ENCODE results near the gene PRR20D. TPM values are rescaled to one million over a fixed set of nuclear protein-coding genes. Genes with fewer than 3 reads are reported as not detected.

The PRR20D gene
- total and polyA plus RNA-seq, 9 of the 15 experiments (the other 6 are each of a cell fraction or from before 2014, with no cell fraction given) = not detected

DNA sequence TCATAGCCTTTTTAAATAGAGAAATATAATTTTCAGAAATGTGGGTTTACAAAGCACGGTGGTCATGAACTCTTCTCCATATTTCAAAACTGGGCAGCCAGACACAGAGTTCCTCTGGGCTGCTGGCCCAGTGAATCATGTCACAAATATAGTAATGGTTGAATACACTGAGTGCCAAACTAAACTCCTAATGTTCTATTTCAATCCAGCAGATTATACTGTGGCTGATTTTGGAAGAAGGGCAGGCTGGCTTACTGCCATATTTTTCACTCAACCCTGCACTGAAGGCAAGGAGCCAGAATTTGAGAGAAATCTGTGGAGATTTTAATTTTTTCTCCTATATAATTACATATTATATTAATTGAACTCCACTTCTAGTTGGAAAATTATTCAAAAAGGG, 36.8 kb upstream of the PRR20D start:
- ChIA-PET POLR2A (no interaction called here), CTCF (ENCODE audit: low intra/inter-chr PET ratio) (no interaction called here)
- H3K4me2 ChIP-seq (ENCODE audit: insufficient read depth, low read length) = no peak overlapping the region
- no peak overlapping the region for H3K9ac ChIP-seq (ENCODE audit: insufficient read depth in 1 of 2, low read depth in 2 of 2, low read length in 2 of 2)
- no peak for DNase-seq (ENCODE audit: extremely low read depth in 1 of 4, low spot score in 3 of 4)
- in situ Hi-C loops (cut with MboI) (no loop called here), intact Hi-C loops (cut with micrococcal nuclease) (no loop called here)
- H3K4me3 ChIP-seq = no peak overlapping the region
- no TSS peak for BruUV-seq (replicated peaks)
- TF ChIP-seq ZNF766 (CRISPR knock-in tag; conservative IDR thresholded peaks at IDR 0.05) (no peak), SMC3 (conservative IDR thresholded peaks at IDR 0.05; ENCODE audit: insufficient read depth, low read depth, low read length) (no peak), CCNT2 (IDR thresholded peaks at IDR 0.05; ENCODE audit: borderline replicate concordance, extremely low read depth, insufficient read length, low read depth, low read length) (no peak), SREBF1 (IDR thresholded peaks at IDR 0.05; ENCODE audit: borderline replicate concordance, low read depth, low read length) (no peak), PTTG1 (tag; IDR thresholded peaks at IDR 0.05; ENCODE audit: low read depth) (no peak), TEAD1 (CRISPR knock-in tag; IDR thresholded peaks at IDR 0.05) (no peak), PTRF (tag; IDR thresholded peaks at IDR 0.05) (no peak), ZNF699 (CRISPR knock-in tag; IDR thresholded peaks at IDR 0.05; ENCODE audit: insufficient replicate concordance) (no peak)
- TF ChIP-seq, protein P1, sequence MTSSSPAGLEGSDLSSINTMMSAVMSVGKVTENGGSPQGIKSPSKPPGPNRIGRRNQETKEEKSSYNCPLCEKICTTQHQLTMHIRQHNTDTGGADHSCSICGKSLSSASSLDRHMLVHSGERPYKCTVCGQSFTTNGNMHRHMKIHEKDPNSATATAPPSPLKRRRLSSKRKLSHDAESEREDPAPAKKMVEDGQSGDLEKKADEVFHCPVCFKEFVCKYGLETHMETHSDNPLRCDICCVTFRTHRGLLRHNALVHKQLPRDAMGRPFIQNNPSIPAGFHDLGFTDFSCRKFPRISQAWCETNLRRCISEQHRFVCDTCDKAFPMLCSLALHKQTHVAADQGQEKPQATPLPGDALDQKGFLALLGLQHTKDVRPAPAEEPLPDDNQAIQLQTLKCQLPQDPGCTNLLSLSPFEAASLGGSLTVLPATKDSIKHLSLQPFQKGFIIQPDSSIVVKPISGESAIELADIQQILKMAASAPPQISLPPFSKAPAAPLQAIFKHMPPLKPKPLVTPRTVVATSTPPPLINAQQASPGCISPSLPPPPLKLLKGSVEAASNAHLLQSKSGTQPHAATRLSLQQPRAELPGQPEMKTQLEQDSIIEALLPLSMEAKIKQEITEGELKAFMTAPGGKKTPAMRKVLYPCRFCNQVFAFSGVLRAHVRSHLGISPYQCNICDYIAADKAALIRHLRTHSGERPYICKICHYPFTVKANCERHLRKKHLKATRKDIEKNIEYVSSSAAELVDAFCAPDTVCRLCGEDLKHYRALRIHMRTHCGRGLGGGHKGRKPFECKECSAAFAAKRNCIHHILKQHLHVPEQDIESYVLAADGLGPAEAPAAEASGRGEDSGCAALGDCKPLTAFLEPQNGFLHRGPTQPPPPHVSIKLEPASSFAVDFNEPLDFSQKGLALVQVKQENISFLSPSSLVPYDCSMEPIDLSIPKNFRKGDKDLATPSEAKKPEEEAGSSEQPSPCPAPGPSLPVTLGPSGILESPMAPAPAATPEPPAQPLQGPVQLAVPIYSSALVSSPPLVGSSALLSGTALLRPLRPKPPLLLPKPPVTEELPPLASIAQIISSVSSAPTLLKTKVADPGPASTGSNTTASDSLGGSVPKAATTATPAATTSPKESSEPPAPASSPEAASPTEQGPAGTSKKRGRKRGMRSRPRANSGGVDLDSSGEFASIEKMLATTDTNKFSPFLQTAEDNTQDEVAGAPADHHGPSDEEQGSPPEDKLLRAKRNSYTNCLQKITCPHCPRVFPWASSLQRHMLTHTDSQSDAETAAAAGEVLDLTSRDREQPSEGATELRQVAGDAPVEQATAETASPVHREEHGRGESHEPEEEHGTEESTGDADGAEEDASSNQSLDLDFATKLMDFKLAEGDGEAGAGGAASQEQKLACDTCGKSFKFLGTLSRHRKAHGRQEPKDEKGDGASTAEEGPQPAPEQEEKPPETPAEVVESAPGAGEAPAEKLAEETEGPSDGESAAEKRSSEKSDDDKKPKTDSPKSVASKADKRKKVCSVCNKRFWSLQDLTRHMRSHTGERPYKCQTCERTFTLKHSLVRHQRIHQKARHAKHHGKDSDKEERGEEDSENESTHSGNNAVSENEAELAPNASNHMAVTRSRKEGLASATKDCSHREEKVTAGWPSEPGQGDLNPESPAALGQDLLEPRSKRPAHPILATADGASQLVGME (CRISPR knock-in tag; IDR thresholded peaks at IDR 0.05) = no peak
- TF ChIP-seq, protein P2, sequence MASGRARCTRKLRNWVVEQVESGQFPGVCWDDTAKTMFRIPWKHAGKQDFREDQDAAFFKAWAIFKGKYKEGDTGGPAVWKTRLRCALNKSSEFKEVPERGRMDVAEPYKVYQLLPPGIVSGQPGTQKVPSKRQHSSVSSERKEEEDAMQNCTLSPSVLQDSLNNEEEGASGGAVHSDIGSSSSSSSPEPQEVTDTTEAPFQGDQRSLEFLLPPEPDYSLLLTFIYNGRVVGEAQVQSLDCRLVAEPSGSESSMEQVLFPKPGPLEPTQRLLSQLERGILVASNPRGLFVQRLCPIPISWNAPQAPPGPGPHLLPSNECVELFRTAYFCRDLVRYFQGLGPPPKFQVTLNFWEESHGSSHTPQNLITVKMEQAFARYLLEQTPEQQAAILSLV (tag; IDR thresholded peaks at IDR 0.05) = no peak
- TF ChIP-seq, protein P3, sequence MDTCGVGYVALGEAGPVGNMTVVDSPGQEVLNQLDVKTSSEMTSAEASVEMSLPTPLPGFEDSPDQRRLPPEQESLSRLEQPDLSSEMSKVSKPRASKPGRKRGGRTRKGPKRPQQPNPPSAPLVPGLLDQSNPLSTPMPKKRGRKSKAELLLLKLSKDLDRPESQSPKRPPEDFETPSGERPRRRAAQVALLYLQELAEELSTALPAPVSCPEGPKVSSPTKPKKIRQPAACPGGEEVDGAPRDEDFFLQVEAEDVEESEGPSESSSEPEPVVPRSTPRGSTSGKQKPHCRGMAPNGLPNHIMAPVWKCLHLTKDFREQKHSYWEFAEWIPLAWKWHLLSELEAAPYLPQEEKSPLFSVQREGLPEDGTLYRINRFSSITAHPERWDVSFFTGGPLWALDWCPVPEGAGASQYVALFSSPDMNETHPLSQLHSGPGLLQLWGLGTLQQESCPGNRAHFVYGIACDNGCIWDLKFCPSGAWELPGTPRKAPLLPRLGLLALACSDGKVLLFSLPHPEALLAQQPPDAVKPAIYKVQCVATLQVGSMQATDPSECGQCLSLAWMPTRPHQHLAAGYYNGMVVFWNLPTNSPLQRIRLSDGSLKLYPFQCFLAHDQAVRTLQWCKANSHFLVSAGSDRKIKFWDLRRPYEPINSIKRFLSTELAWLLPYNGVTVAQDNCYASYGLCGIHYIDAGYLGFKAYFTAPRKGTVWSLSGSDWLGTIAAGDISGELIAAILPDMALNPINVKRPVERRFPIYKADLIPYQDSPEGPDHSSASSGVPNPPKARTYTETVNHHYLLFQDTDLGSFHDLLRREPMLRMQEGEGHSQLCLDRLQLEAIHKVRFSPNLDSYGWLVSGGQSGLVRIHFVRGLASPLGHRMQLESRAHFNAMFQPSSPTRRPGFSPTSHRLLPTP (IDR thresholded peaks at IDR 0.05; ENCODE audit: borderline replicate concordance, extremely low read depth, insufficient read length) = no peak
- no peak for FAIRE-seq
- no peaks in the 10 kb centered on the region for H3K79me2 ChIP-seq (ENCODE audit: control insufficient read depth, insufficient read depth, low read length)
- H2AFZ ChIP-seq (ENCODE audit: low read depth, low read length) = no peak overlapping the region
- no peaks in the 10 kb centered on the region for H3K36me3 ChIP-seq (ENCODE audit: control insufficient read depth, insufficient read depth, low read length)
- no peaks in the 10 kb centered on the region for H3K4me1 ChIP-seq (replicated peaks in 1 of 2; ENCODE audit: control insufficient read depth in 2 of 2, insufficient read depth in 2 of 2, low read length in 2 of 2)
- no peak for ATAC-seq
- no peak overlapping the region for H3K27ac ChIP-seq (ENCODE audit: extremely low read depth, low read depth, low read length)
- 0% methylated on average over 1 of the region's 1 CpG for WGBS (ENCODE audit: insufficient coverage, low coverage, missing lambda C conversion rate)
- no peaks in the 10 kb centered on the region for H3K9me1 ChIP-seq (ENCODE audit: control insufficient read depth, insufficient read depth, low read length)
- H4K20me1 ChIP-seq (replicated peaks; ENCODE audit: control insufficient read depth, insufficient read depth, low read length) = no peaks in the 10 kb centered on the region
- no peaks in the 10 kb centered on the region for H3K9me3 ChIP-seq (replicated peaks; ENCODE audit: control insufficient read depth, insufficient read depth, low read depth, low read length)
- no peaks in the 10 kb centered on the region for H3K27me3 ChIP-seq (ENCODE audit: control insufficient read depth in 2 of 2, insufficient read depth in 2 of 2, low read length in 2 of 2)

Data from K562 (cell line).